ENCODE results near the gene SGTA.

DNA sequence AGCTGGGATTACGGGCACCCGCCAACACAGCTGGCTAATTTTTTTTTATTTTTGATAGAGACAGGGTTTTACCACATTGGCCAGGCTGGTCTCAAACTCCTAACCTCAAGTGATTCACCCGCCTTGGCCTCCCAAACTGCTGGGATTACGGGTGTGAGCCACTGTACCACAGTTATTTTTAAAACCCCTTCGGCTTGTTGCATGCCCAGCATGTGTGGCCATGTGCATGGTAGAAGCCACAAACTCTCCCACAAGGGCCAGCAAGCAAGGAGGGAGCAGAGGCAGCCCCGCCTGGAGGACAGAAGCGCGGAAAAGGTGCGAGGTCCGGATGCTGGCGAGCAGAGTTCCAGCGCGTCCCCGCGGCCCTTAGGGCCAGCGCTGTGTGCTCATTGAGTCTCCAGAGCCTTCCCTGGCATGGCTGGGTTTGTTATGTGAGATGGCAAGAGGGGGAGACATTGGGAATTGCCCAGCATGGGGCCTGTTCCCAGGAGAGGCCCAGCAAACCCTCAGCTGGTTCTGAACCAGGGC, 15.1 kb upstream of the SGTA start:
- TF ChIP-seq CTCF (IDR thresholded peaks at IDR 0.05; ENCODE audit: low read depth, low read length, missing input control) = no peak
- TF ChIP-seq MAX (IDR thresholded peaks at IDR 0.05) = no peak
- TF ChIP-seq ATF3 (IDR thresholded peaks at IDR 0.05) = no peak
- TF ChIP-seq NR2F2 (IDR thresholded peaks at IDR 0.05) = no peak
- no peak for TF ChIP-seq RAD21 (IDR thresholded peaks at IDR 0.05)
- TF ChIP-seq FOXA1 (IDR thresholded peaks at IDR 0.05) = no peak
- TF ChIP-seq SP1 (IDR thresholded peaks at IDR 0.05) = no peak
- TF ChIP-seq TAF1 (conservative IDR thresholded peaks at IDR 0.05) = no peak
